H1 (cell line): ENCODE data around the gene SPRYD4. TPM values are rescaled to one million over a fixed set of nuclear protein-coding genes. Genes with fewer than 3 reads are reported as not detected.

Experiments used
- CTCF ChIA-PET: fragments of 300-600 bp; sonication (Branson Sonifier 250); formaldehyde crosslinking; loops from one replicate; lab custom pipeline; 2021; ENCODE audit not compliant: partially characterized antibody; lab: Charles Lee
- POLR2A ChIA-PET: fragments of 300-600 bp; sonication (Branson Sonifier 250); formaldehyde crosslinking; loops from one replicate; lab custom pipeline; 2021; ENCODE audit warnings: inconsistent platforms; ENCODE audit not compliant: partially characterized antibody; lab: Charles Lee
- DNase-seq, 2 experiments: peaks; one replicate each; pipeline versions ENCODE4 v3.0.0 to v3.0.0-alpha.2; 2010 to 2022; ENCODE audit warnings: low spot score in 2 of 2, low read depth in 1 of 2, mixed read lengths in 1 of 2
- FAIRE-seq: peaks from 2 replicates; lab custom pipeline; 2011; peaks lifted over from hg19 to GRCh38; lab: Jason Lieb, UNC
- H2AFZ ChIP-seq: 2 replicates; pipeline ENCODE4 v1.8.1; 2012; ENCODE audit warnings: low read length, inconsistent platforms
- H2AK5ac ChIP-seq: 2 replicates; pipeline ENCODE4 v1.6.1; 2013; ENCODE audit warnings: low read depth, low read length
- H2BK120ac ChIP-seq: replicated peaks from 2 replicates; pipeline ENCODE3; 2013; ENCODE audit warnings: low read depth, low read length, inconsistent platforms
- H2BK12ac ChIP-seq: 2 replicates; pipeline ENCODE4 v1.6.1; 2013; ENCODE audit warnings: low read depth, low read length
- H2BK15ac ChIP-seq: 2 replicates; pipeline ENCODE4 v1.6.1; 2013; ENCODE audit warnings: low read length
- H2BK20ac ChIP-seq: 2 replicates; pipeline ENCODE4 v1.6.1; 2013; ENCODE audit warnings: low read length
- H2BK5ac ChIP-seq: 2 replicates; pipeline ENCODE4 v1.6.1; 2013; ENCODE audit warnings: low read depth, low read length
- H3K14ac ChIP-seq: 2 replicates; pipeline ENCODE4 v1.6.1; 2013; ENCODE audit warnings: inconsistent platforms; ENCODE audit not compliant: insufficient read length
- H3K18ac ChIP-seq: 2 replicates; pipeline ENCODE4 v1.6.1; 2013; ENCODE audit warnings: low read length; ENCODE audit errors: extremely low read depth
- H3K23ac ChIP-seq: 2 replicates; pipeline ENCODE4 v1.6.1; 2013; ENCODE audit warnings: inconsistent platforms; ENCODE audit not compliant: insufficient read length
- H3K23me2 ChIP-seq: 2 replicates; pipeline ENCODE4 v1.6.1; 2013; ENCODE audit warnings: low read depth, low read length
- H3K27ac ChIP-seq: 2 replicates; pipeline ENCODE4 v1.6.1; 2011; ENCODE audit warnings: low read depth, low read length, inconsistent platforms
- H3K27me3 ChIP-seq, 4 experiments: replicated peaks in 1 of 4; 1 replicate in 1 of 4; 2 replicates in 3 of 4; pipeline versions ENCODE4 v1.6.1 to v1.8.1; 2011 to 2013; ENCODE audit warnings: low read length in 3 of 4, mild to moderate bottlenecking in 3 of 4, inconsistent platforms in 2 of 4, mixed read lengths in 2 of 4, moderate library complexity in 1 of 4; ENCODE audit not compliant: control insufficient read depth in 3 of 4, insufficient read depth in 3 of 4; ENCODE audit errors: extremely low read depth in 1 of 4
- H3K36me3 ChIP-seq, 4 experiments: 2 replicates each; pipeline versions ENCODE4 v1.6.1 to v1.8.1; 2011 to 2013; ENCODE audit warnings: mild to moderate bottlenecking in 4 of 4, low read length in 3 of 4, moderate library complexity in 2 of 4, control low read depth in 1 of 4, inconsistent platforms in 1 of 4; ENCODE audit not compliant: insufficient read depth in 4 of 4, control insufficient read depth in 2 of 4
- H3K4ac ChIP-seq: replicated peaks from 2 replicates; pipeline ENCODE3; 2013; ENCODE audit warnings: low read length, low read depth, mixed read lengths, inconsistent platforms; ENCODE audit not compliant: insufficient read length
- H3K4me1 ChIP-seq, 4 experiments: replicated peaks in 1 of 4; 1 replicate in 1 of 4; 2 replicates in 3 of 4; pipeline versions ENCODE4 v1.6.1 to v1.8.1; 2011 to 2013; ENCODE audit warnings: low read length in 3 of 4, inconsistent platforms in 2 of 4, mixed read lengths in 1 of 4; ENCODE audit not compliant: insufficient read depth in 4 of 4, control insufficient read depth in 3 of 4
- H3K4me2 ChIP-seq, 2 experiments: 2 replicates each; pipeline versions ENCODE4 v1.6.1 to v1.8.1; 2011 to 2013; ENCODE audit warnings: low read depth in 2 of 2, low read length in 2 of 2, control low read depth in 1 of 2, inconsistent platforms in 1 of 2, mild to moderate bottlenecking in 1 of 2; ENCODE audit not compliant: insufficient read depth in 1 of 2
- H3K4me3 ChIP-seq, 4 experiments: fragments of 200-600, 300-600 bp in 1 of 4; sonication (generic), shearing (Covaris generic), sonication (Bioruptor Twin) in 1 of 4; 2 replicates each; pipeline versions ENCODE4 v1.5.1 to v1.8.1; 2011 to 2016; ENCODE audit warnings: low read length in 4 of 4, low read depth in 3 of 4, control low read depth in 2 of 4, inconsistent platforms in 2 of 4, mild to moderate bottlenecking in 2 of 4, mixed read lengths in 1 of 4, moderate library complexity in 1 of 4; ENCODE audit not compliant: insufficient read depth in 2 of 4; ENCODE audit errors: extremely low read depth in 1 of 4
- H3K56ac ChIP-seq: replicated peaks from 2 replicates; pipeline ENCODE3; 2013; ENCODE audit warnings: low read depth, mild to moderate bottlenecking, mixed read lengths, low read length, inconsistent platforms; ENCODE audit not compliant: insufficient read length
- H3K79me1 ChIP-seq: 2 replicates; pipeline ENCODE4 v1.6.1; 2013; ENCODE audit warnings: low read depth, low read length, control low read depth
- H3K79me2 ChIP-seq, 2 experiments: 2 replicates each; pipeline versions ENCODE4 v1.6.1 to v1.8.1; 2012 to 2013; ENCODE audit warnings: low read length in 2 of 2, mild to moderate bottlenecking in 2 of 2, inconsistent platforms in 1 of 2; ENCODE audit not compliant: insufficient read depth in 2 of 2, control insufficient read depth in 1 of 2
- H3K9ac ChIP-seq, 4 experiments: replicated peaks in 1 of 4; 1 replicate in 1 of 4; 2 replicates in 3 of 4; pipeline versions ENCODE4 v1.6.1 to v1.8.1; 2011 to 2013; ENCODE audit warnings: low read depth in 3 of 4, low read length in 3 of 4, control low read depth in 2 of 4, mild to moderate bottlenecking in 2 of 4, moderate library complexity in 2 of 4, inconsistent platforms in 1 of 4; ENCODE audit errors: extremely low read depth in 1 of 4
- H3K9me3 ChIP-seq, 2 experiments: 2 replicates each; pipeline versions ENCODE4 v1.6.1 to v1.8.1; 2012 to 2013; ENCODE audit warnings: mild to moderate bottlenecking in 2 of 2, moderate library complexity in 2 of 2, control low read depth in 1 of 2, inconsistent platforms in 1 of 2, low read depth in 1 of 2, low read length in 1 of 2, mixed read lengths in 1 of 2; ENCODE audit not compliant: insufficient read depth in 2 of 2
- H4K20me1 ChIP-seq, 2 experiments: replicated peaks in 1 of 2; 2 replicates each; pipeline versions ENCODE3 to v1.8.1; 2011 to 2013; ENCODE audit warnings: inconsistent platforms in 2 of 2, low read length in 2 of 2, mild to moderate bottlenecking in 1 of 2; ENCODE audit not compliant: insufficient read depth in 2 of 2, control insufficient read depth in 1 of 2
- H4K5ac ChIP-seq: 2 replicates; pipeline ENCODE4 v1.6.1; 2013; ENCODE audit warnings: low read length, low read depth, mixed read lengths, inconsistent platforms; ENCODE audit not compliant: insufficient read length
- H4K8ac ChIP-seq: 2 replicates; pipeline ENCODE4 v1.8.0; 2013; ENCODE audit warnings: mild to moderate bottlenecking, moderate library complexity, low read length, inconsistent platforms; ENCODE audit not compliant: insufficient read depth; ENCODE audit errors: extremely low read depth
- H4K91ac ChIP-seq: replicated peaks from 2 replicates; pipeline ENCODE3; 2013; ENCODE audit warnings: low read length, mixed read lengths, inconsistent platforms; ENCODE audit not compliant: insufficient read length
- ASH2L ChIP-seq: fragments of 200-600, 300-600 bp; sonication (generic); IDR thresholded peaks from one replicate; pipeline ENCODE4 v1.7.1; 2017; ENCODE audit warnings: low read length
- CHD2 ChIP-seq: IDR thresholded peaks from 2 replicates; pipeline ENCODE4 v1.6.1; 2012; ENCODE audit warnings: low read length, improper control_type of control experiment
- EGR1 ChIP-seq: IDR thresholded peaks from 2 replicates; pipeline ENCODE4 v1.6.1; 2011; ENCODE audit warnings: low read depth, low read length, borderline replicate concordance
- FOSL1 ChIP-seq: IDR thresholded peaks from 2 replicates; pipeline ENCODE4 v1.6.1; 2011; ENCODE audit warnings: mild to moderate bottlenecking, low read depth, low read length, moderate library complexity; ENCODE audit not compliant: insufficient read depth
- POLR2A ChIP-seq, 2 experiments: IDR thresholded peaks; 1 replicate in 1 of 2; 2 replicates in 1 of 2; pipeline ENCODE4 v1.6.1; 2011; ENCODE audit warnings: low read depth in 2 of 2, low read length in 2 of 2, mild to moderate bottlenecking in 2 of 2; ENCODE audit errors: control extremely low read depth in 1 of 2
- RNF2 ChIP-seq: fragments of 200-900, 300-1000 bp; sonication (generic); IDR thresholded peaks from 2 replicates; pipeline ENCODE4 v1.7.1; 2016; ENCODE audit warnings: borderline replicate concordance, low read depth, mild to moderate bottlenecking, antibody characterized with exemption, low read length; ENCODE audit not compliant: poor library complexity, severe bottlenecking; ENCODE audit errors: missing control alignments
- SAP30 ChIP-seq: fragments of 300-600 bp; sonication (generic); IDR thresholded peaks from 2 replicates; pipeline ENCODE4 v1.7.1; 2012; ENCODE audit warnings: low read length, moderate library complexity, mild to moderate bottlenecking, inconsistent platforms; ENCODE audit not compliant: insufficient read depth, insufficient replicate concordance
- SIN3A ChIP-seq, 2 experiments: IDR thresholded peaks in 1 of 2; conservative IDR thresholded peaks in 1 of 2; 2 replicates each; pipeline ENCODE4 v1.6.1; 2011 to 2012; ENCODE audit warnings: low read length in 2 of 2, improper control_type of control experiment in 1 of 2, low read depth in 1 of 2, mild to moderate bottlenecking in 1 of 2
- SIRT6 ChIP-seq: IDR thresholded peaks from one replicate; pipeline ENCODE4 v1.7.1; 2012; ENCODE audit warnings: low read length, inconsistent platforms
- SP1 ChIP-seq: IDR thresholded peaks from 2 replicates; pipeline ENCODE4 v1.6.1; 2011; ENCODE audit warnings: low read depth, low read length
- SP2 ChIP-seq: IDR thresholded peaks from 2 replicates; pipeline ENCODE4 v1.6.1; 2012; ENCODE audit warnings: mild to moderate bottlenecking, low read length, inconsistent platforms
- WGBS, 2 experiments: shearing (Covaris generic) in 1 of 2; methylation state at CpG; one replicate each; pipeline versions ENCODE4 v1.1.6 to v1.1.7; 2013 to 2015; ENCODE audit warnings: low lambda C conversion rate in 2 of 2, mixed read lengths in 2 of 2, inconsistent platforms in 1 of 2, low coverage in 1 of 2, missing lambda C conversion rate in 1 of 2; ENCODE audit not compliant: insufficient replicate concordance in 2 of 2, insufficient coverage in 1 of 2, insufficient read length in 1 of 2; ENCODE audit errors: extremely low coverage in 1 of 2, missing lambda C conversion rate in 1 of 2; 5-methylcytosine and 5-hydroxymethylcytosine counted together
- polyA plus RNA-seq, 7 experiments: library from polyadenylated mRNA; depleted of rRNA in 3 of 7; stranded (reverse) in 5 of 7; unstranded in 2 of 7; fragments of >200 nt in 5 of 7; fragments of 200-250 nt in 2 of 7; gene quantifications; 1 replicate in 5 of 7; 2 replicates in 1 of 7; 4 replicates in 1 of 7; pipeline versions ENCODE4 v1.2.1 to v1.2.3, GENCODE V29; 2011 to 2013; ENCODE audit warnings: missing spikeins in 2 of 7, mixed read lengths in 2 of 7
- total RNA-seq: library from RNA; stranded (reverse); fragmentation: NEBNext Ultra II Directional; extraction: Animal tissue kit (Norgen Biotek cat#: 25700); gene quantifications from 2 replicates; pipeline ENCODE4 v1.2.1, GENCODE V29; 2021

SPRYD4 gene
- total and polyA plus RNA-seq, 2 of the 8 experiments (the other 6 are each of a cell fraction or from before 2014, with no cell fraction given) = 4.3 to 5.3 TPM

DNA sequence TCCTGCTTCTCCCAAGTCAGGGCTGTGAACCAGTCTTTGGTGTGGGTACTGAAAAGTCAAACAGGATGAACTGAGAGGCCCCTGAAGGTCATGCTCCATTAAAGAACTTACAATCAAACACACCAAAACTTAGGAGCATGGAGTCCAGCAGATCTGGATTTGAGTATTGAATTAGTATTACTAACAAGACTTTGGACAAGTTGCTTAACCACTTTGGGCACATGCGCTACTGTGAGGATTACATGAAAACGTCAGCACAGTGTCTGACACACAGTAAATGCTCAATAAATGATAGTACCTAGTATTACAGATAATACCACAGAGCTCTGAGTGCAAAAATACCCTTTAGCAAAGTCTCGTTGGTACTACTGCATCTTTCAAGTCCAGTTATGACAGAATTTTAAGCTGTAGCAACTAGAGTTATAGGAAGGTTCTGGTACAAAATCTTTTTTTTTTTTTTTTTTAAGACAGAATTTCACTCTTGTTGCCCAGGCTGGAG is 42.4 kb upstream of the SPRYD4 start:
- Histone ChIP-seq H2BK5ac (no peak overlapping the region), H4K20me1 (no peaks in the 10 kb centered on the region), H4K5ac (no peak overlapping the region), H3K4me1 (no peaks in the 10 kb centered on the region), H3K23ac (no peak overlapping the region), H2BK120ac (no peak overlapping the region), H3K14ac (no peak overlapping the region), H2AFZ (no peak overlapping the region), H2BK15ac (no peak overlapping the region), H3K4me3 (no peak overlapping the region), H3K4me2 (no peak overlapping the region), H2BK20ac (no peak overlapping the region), H3K9ac (no peak overlapping the region), H3K56ac (no peak overlapping the region), H3K23me2 (no peaks in the 10 kb centered on the region), H3K27me3 (no peaks in the 10 kb centered on the region), H3K18ac (no peak overlapping the region), H3K79me2 (no peaks in the 10 kb centered on the region), H2BK12ac (no peak overlapping the region), H2AK5ac (no peak overlapping the region), H3K4ac (no peak overlapping the region), H3K36me3 (peaks cover 44 to 86% (median 72%) of the 10 kb centered on the region in 4 experiments), H4K91ac (no peak overlapping the region), H3K79me1 (no peaks in the 10 kb centered on the region), H4K8ac (no peak overlapping the region), H3K27ac (no peak overlapping the region), H3K9me3 (no peaks in the 10 kb centered on the region)
- DNase-seq (no peak), FAIRE-seq (no peak)
- ChIA-PET POLR2A (interaction anchor here (1.2 kb wide), 1 partner anchor 25 kb away, joined by 4 read pairs; no protein-coding TSS in a partner anchor), CTCF (interaction anchor here (0.9 to 1.9 kb wide), 5 partner anchors 8 to 174 kb away, joined by 4 to 7 read pairs (median 5); partner anchors contain the start of gene TIMELESS)
- 60% methylated on average over 3 of the region's 3 CpGs; no CpG with 5 or more reads in 1 of the 2 experiments for WGBS, 2 experiments
- TF ChIP-seq SP2 = no peak
- no peak for TF ChIP-seq SAP30
- no peak for TF ChIP-seq POLR2A (IDR thresholded peaks at IDR 0.05; ENCODE audit: control extremely low read depth in 1 of 2, low read depth in 2 of 2, low read length in 2 of 2)
- TF ChIP-seq SP1 = no peak
- no peak for TF ChIP-seq FOSL1
- TF ChIP-seq SIRT6 = no peak
- TF ChIP-seq ASH2L = no peak
- no peak for TF ChIP-seq EGR1
- TF ChIP-seq CHD2 = no peak
- no peak for TF ChIP-seq RNF2
- TF ChIP-seq SIN3A (conservative IDR thresholded peaks at IDR 0.05 in 1 of 2, IDR thresholded peaks at IDR 0.05 in 1 of 2; ENCODE audit: low read depth in 1 of 2, low read length in 2 of 2) = no peak
